WTC11 (cell line): Measurements from ENCODE around the gene NUP35. TPM values are rescaled to one million over a fixed set of nuclear protein-coding genes. Genes with fewer than 3 reads are reported as not detected.
A peak's percentile ranks its signal among the peaks of the same experiment; 100 is the strongest.

ENCODE experiments used
- ATF1 ChIP-seq: sonication (generic); formaldehyde crosslinking; IDR thresholded peaks from 2 replicates; pipeline ENCODE4 v1.8.1; 2023; ENCODE audit warnings: mild to moderate bottlenecking, moderate library complexity, missing genetic modification reagents
- CBFB ChIP-seq: sonication (generic); formaldehyde crosslinking; IDR thresholded peaks from 2 replicates; pipeline ENCODE4 v1.8.1; 2022; ENCODE audit warnings: mild to moderate bottlenecking, low read depth, missing genetic modification reagents
- CREB1 ChIP-seq: sonication (generic); formaldehyde crosslinking; IDR thresholded peaks from 2 replicates; pipeline ENCODE4 v1.8.0; 2023; ENCODE audit warnings: mild to moderate bottlenecking, missing genetic modification reagents
- ELF4 ChIP-seq: sonication (generic); formaldehyde crosslinking; IDR thresholded peaks from 2 replicates; pipeline ENCODE4 v1.8.1; 2022; ENCODE audit warnings: low read depth, mild to moderate bottlenecking, moderate library complexity, missing genetic modification reagents
- FOXK1 ChIP-seq: sonication (generic); formaldehyde crosslinking; IDR thresholded peaks from 2 replicates; pipeline ENCODE4 v1.8.0; 2022; ENCODE audit warnings: mild to moderate bottlenecking, moderate library complexity, missing genetic modification reagents
- GABPB1 ChIP-seq: sonication (generic); formaldehyde crosslinking; IDR thresholded peaks from 2 replicates; pipeline ENCODE4 v1.8.1; 2023; ENCODE audit warnings: mild to moderate bottlenecking, missing genetic modification reagents
- GTF2I ChIP-seq: fragments of 250-450 bp; sonication (Bioruptor Pico); conservative IDR thresholded peaks from 2 replicates; pipeline ENCODE4 v1.4.0; 2021; ENCODE audit warnings: mild to moderate bottlenecking
- HMGA2 ChIP-seq: fragments of 250-450 bp; sonication (Bioruptor Pico); IDR thresholded peaks from 2 replicates; pipeline ENCODE4 v1.4.0; 2021; ENCODE audit warnings: mild to moderate bottlenecking, moderate library complexity
- IRF2 ChIP-seq: sonication (generic); formaldehyde crosslinking; IDR thresholded peaks from 2 replicates; pipeline ENCODE4 v1.8.0; 2022; ENCODE audit warnings: low read depth, missing genetic modification reagents, borderline replicate concordance
- MXD4 ChIP-seq: fragments of 250-450 bp; sonication (Bioruptor Pico); IDR thresholded peaks from 2 replicates; pipeline ENCODE4 v1.8.0; 2021; ENCODE audit warnings: mild to moderate bottlenecking, moderate library complexity, borderline replicate concordance
- NFE2L1 ChIP-seq: sonication (generic); formaldehyde crosslinking; IDR thresholded peaks from 2 replicates; pipeline ENCODE4 v1.8.1; 2023; ENCODE audit warnings: missing genetic modification reagents
- NR1H2 ChIP-seq: sonication (generic); formaldehyde crosslinking; IDR thresholded peaks from 2 replicates; pipeline ENCODE4 v1.9.0; 2021; ENCODE audit warnings: mild to moderate bottlenecking, moderate library complexity, missing genetic modification reagents
- NR2C2 ChIP-seq: sonication (generic); formaldehyde crosslinking; IDR thresholded peaks from 2 replicates; pipeline ENCODE4 v1.8.0; 2022; ENCODE audit warnings: mild to moderate bottlenecking, missing genetic modification reagents
- SMAD4 ChIP-seq: sonication (generic); formaldehyde crosslinking; IDR thresholded peaks from 2 replicates; pipeline ENCODE4 v1.8.0; 2022; ENCODE audit warnings: mild to moderate bottlenecking, missing genetic modification reagents
- ZNF138 ChIP-seq: sonication (generic); formaldehyde crosslinking; conservative IDR thresholded peaks from 2 replicates; pipeline ENCODE4 v1.8.1; 2022; ENCODE audit warnings: mild to moderate bottlenecking, moderate library complexity, missing genetic modification reagents
- ZNF219 ChIP-seq: sonication (generic); formaldehyde crosslinking; IDR thresholded peaks from 2 replicates; pipeline ENCODE4 v1.8.0; 2023; ENCODE audit warnings: missing genetic modification reagents, mild to moderate bottlenecking, borderline replicate concordance
- ZNF263 ChIP-seq: sonication (generic); formaldehyde crosslinking; IDR thresholded peaks from 2 replicates; pipeline ENCODE4 v1.8.1; 2022; ENCODE audit warnings: low read depth, mild to moderate bottlenecking, moderate library complexity, missing genetic modification reagents
- ZNF671 ChIP-seq: fragments of 250-450 bp; sonication (Bioruptor Pico); IDR thresholded peaks from 2 replicates; pipeline ENCODE4 v1.8.0; 2021; ENCODE audit warnings: mild to moderate bottlenecking
- total RNA-seq: library from RNA; stranded (reverse); gene quantifications from 3 replicates; pipeline ENCODE4 v1.2.3, GENCODE V29; 2021
- TF ChIP-seq, protein P1 (sequence below): sonication (generic); formaldehyde crosslinking; IDR thresholded peaks from 2 replicates; pipeline ENCODE4 v1.8.0; 2022; ENCODE audit warnings: mild to moderate bottlenecking, missing genetic modification reagents
- TF ChIP-seq, protein P2 (sequence below): sonication (generic); formaldehyde crosslinking; IDR thresholded peaks from 2 replicates; pipeline ENCODE4 v1.8.0; 2023; ENCODE audit warnings: missing genetic modification reagents
- TF ChIP-seq, protein P3 (sequence below): sonication (generic); formaldehyde crosslinking; IDR thresholded peaks from 2 replicates; pipeline ENCODE4 v1.8.1; 2022; ENCODE audit warnings: low read depth, mild to moderate bottlenecking, moderate library complexity, missing genetic modification reagents, borderline replicate concordance
- TF ChIP-seq, protein P4 (sequence below): fragments of 250-450 bp; sonication (Bioruptor Pico); conservative IDR thresholded peaks from 2 replicates; pipeline ENCODE4 v1.9.0; 2021; ENCODE audit warnings: mild to moderate bottlenecking
- TF ChIP-seq, protein P5 (sequence below): sonication (generic); formaldehyde crosslinking; IDR thresholded peaks from 2 replicates; pipeline ENCODE4 v1.8.1; 2022; ENCODE audit warnings: mild to moderate bottlenecking, moderate library complexity, missing genetic modification reagents
- TF ChIP-seq, protein P6 (sequence below): sonication (generic); formaldehyde crosslinking; IDR thresholded peaks from 2 replicates; pipeline ENCODE4 v1.8.1; 2022; ENCODE audit warnings: low read depth, missing genetic modification reagents, borderline replicate concordance
- TF ChIP-seq, protein P7 (sequence below): fragments of 250-450 bp; sonication (Bioruptor Pico); IDR thresholded peaks from 2 replicates; pipeline ENCODE4 v1.8.0; 2021; ENCODE audit warnings: mild to moderate bottlenecking
- TF ChIP-seq, protein P8 (sequence below): sonication (generic); formaldehyde crosslinking; IDR thresholded peaks from 2 replicates; pipeline ENCODE4 v1.8.1; 2023; ENCODE audit warnings: mild to moderate bottlenecking, moderate library complexity, missing genetic modification reagents

Gene NUP35
- total RNA-seq, 1 experiment from 2014 or later = 39.5 TPM

DNA sequence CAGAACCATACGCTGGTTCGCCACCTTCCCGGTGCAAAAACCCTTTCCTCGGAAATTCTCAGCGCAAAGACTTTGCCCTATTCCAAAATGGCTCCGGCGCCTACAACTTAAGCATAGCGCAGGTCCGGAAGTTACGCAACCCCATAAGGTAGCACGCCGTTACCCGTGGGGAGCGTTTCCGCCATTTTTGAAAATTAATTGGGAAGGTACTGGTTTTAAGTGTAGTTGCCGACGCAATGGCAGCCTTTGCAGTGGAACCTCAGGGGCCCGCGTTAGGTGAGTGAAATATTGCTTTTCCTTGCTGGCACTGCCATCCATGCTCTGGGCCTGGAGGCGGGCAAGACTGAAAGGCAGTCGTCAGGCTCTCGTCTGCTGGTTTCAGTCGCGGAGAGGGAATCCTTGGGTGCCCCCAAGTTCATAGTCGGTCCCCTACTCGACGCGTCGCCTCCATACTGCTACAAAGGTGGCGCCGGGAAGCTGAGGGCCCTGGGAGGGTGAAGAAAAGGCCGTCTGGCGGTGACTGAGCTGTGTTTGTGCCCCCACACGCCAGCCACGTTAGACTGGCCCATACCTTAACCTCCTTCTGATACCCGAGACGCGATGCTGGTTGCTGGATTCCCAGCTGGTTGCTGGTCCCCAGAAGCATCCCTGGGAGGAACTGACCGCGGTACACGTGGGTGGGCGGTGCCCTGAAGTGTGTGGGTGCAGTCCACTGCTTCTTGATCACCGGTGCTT lies at the start of gene NUP35 (continued):
- TF ChIP-seq ZNF263 (no peak), NR1H2 (no peak), HMGA2 (CRISPR knock-in tag) (no peak), ZNF671 (CRISPR knock-in tag) (no peak), ELF4 (no peak), FOXK1 (no peak), CBFB (no peak), NFE2L1 (CRISPR knock-in tag) (peak; percentile 51; the same call in 1 of the 2 replicates), GABPB1 (CRISPR knock-in tag) (peak; percentile 90), CREB1 (CRISPR knock-in tag) (no peak; the same call in 1 of the 2 replicates), SMAD4 (no peak), ATF1 (CRISPR knock-in tag) (no peak), GTF2I (CRISPR knock-in tag) (no peak), MXD4 (CRISPR knock-in tag) (no peak), NR2C2 (CRISPR knock-in tag) (no peak), IRF2 (CRISPR knock-in tag) (no peak), ZNF219 (CRISPR knock-in tag) (no peak), ZNF138 (CRISPR knock-in tag) (no peak)
- TF ChIP-seq, protein P1, sequence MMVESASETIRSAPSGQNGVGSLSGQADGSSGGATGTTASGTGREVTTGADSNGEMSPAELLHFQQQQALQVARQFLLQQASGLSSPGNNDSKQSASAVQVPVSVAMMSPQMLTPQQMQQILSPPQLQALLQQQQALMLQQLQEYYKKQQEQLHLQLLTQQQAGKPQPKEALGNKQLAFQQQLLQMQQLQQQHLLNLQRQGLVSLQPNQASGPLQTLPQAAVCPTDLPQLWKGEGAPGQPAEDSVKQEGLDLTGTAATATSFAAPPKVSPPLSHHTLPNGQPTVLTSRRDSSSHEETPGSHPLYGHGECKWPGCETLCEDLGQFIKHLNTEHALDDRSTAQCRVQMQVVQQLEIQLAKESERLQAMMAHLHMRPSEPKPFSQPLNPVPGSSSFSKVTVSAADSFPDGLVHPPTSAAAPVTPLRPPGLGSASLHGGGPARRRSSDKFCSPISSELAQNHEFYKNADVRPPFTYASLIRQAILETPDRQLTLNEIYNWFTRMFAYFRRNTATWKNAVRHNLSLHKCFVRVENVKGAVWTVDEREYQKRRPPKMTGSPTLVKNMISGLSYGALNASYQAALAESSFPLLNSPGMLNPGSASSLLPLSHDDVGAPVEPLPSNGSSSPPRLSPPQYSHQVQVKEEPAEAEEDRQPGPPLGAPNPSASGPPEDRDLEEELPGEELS = peak; percentile 54; the same call in 1 of the 2 replicates
- TF ChIP-seq, protein P2, sequence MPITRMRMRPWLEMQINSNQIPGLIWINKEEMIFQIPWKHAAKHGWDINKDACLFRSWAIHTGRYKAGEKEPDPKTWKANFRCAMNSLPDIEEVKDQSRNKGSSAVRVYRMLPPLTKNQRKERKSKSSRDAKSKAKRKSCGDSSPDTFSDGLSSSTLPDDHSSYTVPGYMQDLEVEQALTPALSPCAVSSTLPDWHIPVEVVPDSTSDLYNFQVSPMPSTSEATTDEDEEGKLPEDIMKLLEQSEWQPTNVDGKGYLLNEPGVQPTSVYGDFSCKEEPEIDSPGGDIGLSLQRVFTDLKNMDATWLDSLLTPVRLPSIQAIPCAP (CRISPR knock-in tag) = no peak
- TF ChIP-seq, protein P3, sequence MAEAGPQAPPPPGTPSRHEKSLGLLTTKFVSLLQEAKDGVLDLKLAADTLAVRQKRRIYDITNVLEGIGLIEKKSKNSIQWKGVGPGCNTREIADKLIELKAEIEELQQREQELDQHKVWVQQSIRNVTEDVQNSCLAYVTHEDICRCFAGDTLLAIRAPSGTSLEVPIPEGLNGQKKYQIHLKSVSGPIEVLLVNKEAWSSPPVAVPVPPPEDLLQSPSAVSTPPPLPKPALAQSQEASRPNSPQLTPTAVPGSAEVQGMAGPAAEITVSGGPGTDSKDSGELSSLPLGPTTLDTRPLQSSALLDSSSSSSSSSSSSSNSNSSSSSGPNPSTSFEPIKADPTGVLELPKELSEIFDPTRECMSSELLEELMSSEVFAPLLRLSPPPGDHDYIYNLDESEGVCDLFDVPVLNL = no peak
- TF ChIP-seq, protein P4, sequence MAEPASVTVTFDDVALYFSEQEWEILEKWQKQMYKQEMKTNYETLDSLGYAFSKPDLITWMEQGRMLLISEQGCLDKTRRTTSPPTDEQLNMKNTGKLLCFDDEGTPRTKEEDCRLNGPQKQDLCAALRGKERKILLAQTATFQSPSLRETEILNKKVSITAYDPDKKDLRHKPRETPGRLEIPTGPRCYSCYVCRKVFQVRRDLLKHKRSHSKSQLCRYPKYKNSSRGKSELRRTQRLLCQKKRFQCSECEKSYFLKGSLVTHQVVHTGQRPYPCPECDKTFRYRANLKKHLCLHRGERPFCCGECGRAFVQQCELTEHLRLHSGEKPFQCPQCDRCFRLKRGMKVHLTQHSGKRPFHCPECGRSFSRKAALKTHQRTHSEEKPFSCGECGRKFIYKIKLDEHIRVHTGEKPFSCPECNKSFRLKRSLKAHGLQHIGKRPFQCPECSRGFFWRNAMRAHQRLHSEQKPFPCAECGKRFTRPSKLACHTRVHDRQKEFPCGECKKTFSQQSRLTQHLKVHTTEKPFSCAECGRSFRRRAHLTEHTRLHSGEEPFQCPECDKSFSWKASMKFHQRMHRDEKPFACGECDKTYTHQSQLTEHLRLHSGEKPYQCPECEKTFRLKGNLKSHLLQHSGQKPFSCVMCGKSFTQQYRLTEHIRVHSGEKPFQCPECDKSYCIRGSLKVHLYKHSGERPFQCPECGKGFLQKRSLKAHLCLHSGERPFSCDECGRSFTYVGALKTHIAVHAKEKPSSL (CRISPR knock-in tag) = no peak
- TF ChIP-seq, protein P5, sequence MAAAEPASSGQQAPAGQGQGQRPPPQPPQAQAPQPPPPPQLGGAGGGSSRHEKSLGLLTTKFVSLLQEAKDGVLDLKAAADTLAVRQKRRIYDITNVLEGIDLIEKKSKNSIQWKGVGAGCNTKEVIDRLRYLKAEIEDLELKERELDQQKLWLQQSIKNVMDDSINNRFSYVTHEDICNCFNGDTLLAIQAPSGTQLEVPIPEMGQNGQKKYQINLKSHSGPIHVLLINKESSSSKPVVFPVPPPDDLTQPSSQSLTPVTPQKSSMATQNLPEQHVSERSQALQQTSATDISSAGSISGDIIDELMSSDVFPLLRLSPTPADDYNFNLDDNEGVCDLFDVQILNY (CRISPR knock-in tag) = 0 out of 2 replicates have a peak, but pooled peaks have one; percentile 22
- TF ChIP-seq, protein P6, sequence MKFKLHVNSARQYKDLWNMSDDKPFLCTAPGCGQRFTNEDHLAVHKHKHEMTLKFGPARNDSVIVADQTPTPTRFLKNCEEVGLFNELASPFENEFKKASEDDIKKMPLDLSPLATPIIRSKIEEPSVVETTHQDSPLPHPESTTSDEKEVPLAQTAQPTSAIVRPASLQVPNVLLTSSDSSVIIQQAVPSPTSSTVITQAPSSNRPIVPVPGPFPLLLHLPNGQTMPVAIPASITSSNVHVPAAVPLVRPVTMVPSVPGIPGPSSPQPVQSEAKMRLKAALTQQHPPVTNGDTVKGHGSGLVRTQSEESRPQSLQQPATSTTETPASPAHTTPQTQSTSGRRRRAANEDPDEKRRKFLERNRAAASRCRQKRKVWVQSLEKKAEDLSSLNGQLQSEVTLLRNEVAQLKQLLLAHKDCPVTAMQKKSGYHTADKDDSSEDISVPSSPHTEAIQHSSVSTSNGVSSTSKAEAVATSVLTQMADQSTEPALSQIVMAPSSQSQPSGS = no peak
- TF ChIP-seq, protein P7, sequence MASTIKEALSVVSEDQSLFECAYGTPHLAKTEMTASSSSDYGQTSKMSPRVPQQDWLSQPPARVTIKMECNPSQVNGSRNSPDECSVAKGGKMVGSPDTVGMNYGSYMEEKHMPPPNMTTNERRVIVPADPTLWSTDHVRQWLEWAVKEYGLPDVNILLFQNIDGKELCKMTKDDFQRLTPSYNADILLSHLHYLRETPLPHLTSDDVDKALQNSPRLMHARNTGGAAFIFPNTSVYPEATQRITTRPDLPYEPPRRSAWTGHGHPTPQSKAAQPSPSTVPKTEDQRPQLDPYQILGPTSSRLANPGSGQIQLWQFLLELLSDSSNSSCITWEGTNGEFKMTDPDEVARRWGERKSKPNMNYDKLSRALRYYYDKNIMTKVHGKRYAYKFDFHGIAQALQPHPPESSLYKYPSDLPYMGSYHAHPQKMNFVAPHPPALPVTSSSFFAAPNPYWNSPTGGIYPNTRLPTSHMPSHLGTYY (CRISPR knock-in tag) = no peak
- TF ChIP-seq, protein P8, sequence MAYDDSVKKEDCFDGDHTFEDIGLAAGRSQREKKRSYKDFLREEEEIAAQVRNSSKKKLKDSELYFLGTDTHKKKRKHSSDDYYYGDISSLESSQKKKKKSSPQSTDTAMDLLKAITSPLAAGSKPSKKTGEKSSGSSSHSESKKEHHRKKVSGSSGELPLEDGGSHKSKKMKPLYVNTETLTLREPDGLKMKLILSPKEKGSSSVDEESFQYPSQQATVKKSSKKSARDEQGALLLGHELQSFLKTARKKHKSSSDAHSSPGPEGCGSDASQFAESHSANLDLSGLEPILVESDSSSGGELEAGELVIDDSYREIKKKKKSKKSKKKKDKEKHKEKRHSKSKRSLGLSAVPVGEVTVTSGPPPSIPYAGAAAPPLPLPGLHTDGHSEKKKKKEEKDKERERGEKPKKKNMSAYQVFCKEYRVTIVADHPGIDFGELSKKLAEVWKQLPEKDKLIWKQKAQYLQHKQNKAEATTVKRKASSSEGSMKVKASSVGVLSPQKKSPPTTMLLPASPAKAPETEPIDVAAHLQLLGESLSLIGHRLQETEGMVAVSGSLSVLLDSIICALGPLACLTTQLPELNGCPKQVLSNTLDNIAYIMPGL (CRISPR knock-in tag) = peak; percentile 74; the same call in 1 of the 2 replicates
